GM21825 (cell line): ENCODE measurements around the gene RNF19B.

Source experiments
- ATAC-seq: cut with Tn5 transposase; IDR thresholded peaks from one replicate; pipeline ENCODE4 v1.9.1; 2021; ENCODE audit warnings: mild to moderate bottlenecking, moderate library complexity; ENCODE audit not compliant: unreplicated experiment

RNF19B gene

DNA sequence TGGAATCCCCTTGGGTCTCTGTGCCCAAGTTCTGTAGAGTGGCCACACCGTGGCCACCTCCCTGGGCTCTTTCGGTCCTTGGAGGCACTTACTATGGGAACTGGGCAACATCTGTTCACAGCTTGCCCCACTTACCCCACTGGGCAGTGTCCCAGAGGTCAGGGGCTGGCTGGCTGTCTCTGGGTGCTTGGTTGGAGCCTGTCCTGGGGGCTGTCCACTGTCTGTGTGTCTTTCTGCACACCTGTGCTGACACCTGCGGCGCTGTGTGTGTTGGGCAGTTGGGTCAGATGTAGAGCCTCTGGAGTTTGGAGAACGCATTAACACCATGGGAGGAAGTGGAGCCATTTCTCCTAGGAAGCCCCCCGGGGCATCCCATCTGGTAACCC, 62.1 kb downstream of the RNF19B start:
- no peak for ATAC-seq

DNA sequence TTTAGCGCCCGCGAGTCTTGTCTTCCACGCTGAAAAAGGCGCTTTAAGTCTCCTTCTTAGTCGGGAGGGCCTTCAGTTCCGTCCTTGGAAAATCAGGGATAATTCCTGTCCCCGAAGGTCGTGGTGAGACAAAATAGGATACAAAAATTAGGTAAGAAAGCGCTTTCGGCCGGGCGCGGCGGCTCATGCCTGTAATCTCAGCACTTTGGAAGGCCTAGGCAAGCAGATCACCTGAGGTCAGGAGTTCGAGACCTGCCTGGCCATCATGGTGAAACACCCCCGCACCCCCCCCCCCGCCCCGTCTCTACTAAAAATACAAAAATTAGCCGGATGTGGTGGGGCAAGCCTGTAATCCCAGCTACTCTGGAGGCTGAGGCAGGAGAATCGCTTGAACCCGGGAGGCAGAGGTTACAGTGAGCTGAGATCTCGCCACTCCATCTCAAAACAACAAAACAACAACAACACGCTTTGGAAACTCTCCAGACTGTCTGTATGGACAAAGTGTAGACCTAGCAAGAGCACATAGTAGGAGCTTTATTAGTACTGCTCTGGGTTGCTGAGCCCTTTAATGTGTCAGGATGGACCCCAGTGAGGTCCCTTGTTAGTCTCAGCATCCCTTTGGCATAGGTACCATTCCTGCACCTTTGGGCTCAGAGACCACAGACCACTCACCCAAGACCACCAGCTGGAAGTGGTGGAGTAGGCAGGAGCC, 62.6 kb downstream of the RNF19B start:
- no peak for ATAC-seq

DNA sequence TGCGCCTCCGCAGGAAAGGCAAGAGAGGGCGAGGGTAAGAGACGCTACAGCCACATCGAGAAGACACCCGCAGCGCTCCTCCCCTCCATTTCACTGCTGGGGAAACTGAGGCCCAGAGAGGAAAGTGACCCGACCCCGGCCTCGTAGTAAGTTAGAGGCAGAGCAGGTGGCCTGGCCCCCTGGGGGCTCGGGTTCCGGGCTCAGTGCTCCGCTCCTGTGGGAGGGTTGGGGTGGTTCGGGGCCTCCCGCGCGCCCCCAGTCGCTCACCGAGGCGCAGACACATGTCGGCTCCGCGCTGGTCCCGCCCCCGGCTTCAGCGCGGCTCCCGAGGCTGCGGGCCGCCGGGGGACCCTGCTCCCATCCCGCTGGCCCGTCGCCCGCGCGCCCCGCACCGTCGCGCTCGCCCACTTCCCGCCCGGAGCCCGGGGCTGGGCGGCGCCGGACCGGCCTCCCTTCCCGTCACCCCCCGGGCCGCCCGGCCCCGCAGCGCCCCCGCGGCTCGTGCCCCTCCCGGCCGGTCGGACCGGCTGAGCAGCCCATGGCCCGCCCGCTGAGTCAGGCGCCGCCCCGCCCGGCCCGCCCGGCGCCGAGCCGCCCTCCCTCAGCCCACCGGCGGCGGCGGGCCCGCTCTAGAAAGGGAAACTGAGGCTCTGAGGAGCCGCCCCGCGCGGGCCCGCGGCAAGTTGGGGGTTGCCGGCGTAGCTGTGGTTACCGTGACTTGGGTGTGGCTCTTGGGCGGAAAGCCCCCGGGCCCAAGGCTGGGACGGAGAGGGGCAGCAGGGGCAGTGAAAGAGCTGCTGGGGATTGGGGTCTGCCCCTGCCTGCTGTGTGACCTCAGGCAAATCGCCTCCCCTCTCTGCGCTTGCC, 63.4 kb downstream of the RNF19B start, which contains the start of gene TMEM54:
Gene TMEM54 (minus strand): TSS at position 434 of the 867 bp plus-strand sequence. CDS start 151 bp downstream, at position 283.
- ATAC-seq = no peak

DNA sequence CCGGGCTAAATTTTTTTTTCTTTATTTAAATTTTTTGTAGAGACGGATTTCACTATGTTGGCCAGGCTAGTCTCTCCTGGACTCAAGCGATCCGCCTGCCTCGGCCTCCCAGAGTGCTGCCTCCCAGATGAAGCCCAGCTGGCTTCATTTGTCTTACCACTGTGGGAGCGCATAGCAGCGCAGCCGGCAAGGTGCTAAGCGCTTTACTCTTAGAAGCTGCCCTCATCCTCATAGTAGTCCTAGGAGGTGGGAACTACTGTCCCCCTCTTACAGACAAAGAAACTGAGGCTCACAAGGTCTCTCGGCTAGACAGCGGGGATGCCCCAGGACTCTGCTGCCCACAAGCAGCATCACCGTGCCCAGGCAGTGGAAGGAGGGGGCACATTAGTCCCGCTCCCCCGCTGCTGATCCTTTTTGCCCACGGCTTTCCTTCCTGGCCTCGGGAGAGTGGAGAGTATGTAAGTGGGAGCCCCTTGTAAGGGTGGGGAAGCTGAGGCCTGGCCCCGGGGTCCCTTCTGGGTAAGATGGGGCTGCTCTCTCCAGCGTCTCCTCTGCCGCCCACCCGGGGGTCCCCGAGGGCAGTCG, 64.1 kb downstream of the RNF19B start:
- ATAC-seq = no peak

DNA sequence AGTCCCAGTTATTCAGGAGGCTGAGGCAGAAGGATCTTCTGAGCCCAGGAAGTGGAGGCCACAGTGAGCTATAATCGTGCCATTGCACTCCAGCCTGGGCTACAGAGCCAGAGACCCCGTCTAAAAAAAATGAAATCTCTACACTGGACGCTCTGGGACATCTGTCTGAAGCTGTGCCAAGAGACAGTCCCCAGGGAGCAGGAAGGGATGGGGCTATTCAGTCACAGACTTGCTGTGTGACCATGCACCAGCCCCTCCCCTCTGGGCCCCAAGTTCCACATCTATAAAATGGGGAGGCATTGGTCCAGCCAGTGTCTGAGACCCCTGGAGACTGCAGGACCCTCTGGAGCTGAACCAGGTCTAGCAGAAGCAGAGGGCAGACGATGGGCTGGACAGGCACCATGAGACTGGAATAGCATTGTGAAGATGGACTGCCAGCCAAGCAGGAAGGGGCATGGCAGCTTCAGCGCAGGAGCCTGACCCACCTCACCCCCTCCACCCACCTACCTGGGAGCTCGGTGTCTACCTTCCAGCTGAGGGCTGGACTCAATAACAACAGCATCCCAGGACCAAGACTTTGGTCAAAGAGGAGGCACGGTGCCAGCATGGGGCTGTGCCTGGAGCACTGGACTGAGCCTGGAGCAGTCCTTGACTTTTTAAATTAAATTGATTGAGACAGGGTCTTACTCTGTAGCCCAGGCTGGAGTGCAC, 64.9 kb downstream of the RNF19B start:
- ATAC-seq = no peak

DNA sequence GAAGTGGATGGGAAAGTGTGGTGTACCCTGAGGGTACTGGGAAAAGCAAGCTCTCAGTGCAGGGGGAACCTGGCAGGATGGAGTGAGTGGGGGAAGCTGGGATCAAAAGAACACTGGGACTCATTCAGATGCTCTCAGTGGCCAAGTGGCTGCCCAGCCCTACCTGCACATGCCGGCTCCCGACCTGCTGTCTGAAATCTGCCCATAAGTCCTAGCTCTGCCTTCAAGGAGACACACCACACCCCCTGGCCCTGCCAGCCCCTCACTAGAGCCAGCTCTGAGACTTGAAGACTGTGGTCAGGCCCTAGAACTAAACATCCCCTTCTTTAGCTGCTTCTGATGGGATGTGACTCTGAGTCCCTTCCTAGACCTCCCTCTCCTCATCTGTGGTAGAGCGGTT, 65.7 kb downstream of the RNF19B start:
- ATAC-seq = no peak

DNA sequence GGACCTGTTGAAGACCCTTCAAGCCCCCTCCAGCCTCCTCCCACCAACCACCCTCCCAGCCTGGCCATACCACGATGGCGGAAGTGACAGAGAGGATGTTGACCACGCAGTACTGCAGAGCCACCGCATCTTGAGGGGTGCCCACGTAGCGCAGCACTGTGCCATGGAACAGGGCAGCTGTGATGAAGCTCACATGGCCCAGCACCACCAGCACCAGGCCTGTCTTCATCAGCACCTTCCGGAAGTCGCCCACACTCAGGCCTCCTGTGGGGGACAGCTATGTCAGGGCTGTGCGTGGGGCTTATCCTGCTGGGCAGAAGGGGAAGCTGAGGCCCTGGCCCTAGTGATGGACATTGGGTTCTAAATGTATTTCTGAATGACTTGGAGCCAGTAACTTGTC, 66.6 kb downstream of the RNF19B start:
- ATAC-seq = no peak

DNA sequence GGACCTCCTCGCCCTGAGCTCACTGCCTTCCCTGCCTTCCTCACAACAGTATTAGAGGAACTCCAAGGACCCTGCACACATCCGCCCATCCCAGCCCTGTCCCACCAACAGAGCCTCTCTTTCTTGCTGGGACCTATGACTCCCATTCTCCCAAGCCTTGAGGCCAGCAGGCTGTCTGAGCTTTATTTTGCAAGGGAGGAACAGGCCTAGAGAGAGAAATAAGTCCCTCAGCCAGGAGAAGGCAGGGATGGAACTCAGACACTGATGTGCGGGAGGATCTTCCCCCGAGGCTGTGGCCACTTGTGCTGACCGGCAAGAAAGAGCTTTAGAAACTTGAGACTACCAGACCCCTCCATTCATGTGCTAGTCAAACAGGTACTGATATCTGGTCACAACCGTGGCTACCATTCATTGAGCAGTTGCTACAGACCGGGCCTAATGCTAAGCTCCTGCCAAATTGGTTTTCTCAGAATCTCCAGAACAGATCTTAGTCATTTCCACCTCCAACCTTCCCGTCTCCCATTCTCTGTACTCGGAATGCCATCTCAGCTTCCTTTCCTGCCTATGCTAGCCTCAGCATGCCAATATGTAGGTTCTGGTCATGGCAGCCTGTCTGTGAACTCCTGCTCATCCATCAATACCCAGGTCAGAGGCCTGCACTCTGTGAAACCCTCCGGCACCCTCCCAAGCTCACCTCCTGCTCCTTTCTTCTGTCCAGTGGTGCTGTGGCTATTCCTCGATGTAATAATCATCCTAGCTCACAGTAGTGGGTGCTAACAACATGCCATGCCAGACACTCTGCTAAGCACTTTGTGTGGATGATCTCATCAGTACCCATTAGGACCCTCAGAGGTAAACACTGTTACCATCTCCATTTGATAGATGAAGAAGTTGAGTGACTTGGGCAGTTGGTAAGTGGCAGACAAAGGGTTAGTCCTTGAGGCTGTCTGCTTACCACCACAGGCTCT, 67.2 kb downstream of the RNF19B start:
- no peak for ATAC-seq

DNA sequence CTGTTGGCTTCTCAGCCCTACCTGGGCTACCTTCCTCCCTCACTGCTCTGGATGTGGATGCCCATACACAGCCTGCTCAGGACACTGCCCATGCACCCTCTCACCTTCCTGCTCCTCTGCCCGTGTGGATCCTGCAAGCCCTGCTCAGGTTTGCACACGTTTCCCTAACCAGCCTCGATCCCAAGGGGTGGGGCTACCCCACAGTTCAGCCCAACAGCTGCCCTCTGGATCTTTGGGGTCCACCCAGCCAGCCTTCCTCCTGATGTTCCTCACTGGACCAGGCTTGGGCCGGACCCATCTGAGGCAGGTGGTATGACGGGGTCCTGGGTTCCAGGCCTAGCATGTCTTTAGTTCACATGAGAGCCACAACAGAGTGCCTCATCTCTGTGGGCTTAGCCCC, 68.2 kb downstream of the RNF19B start:
- ATAC-seq = no peak

DNA sequence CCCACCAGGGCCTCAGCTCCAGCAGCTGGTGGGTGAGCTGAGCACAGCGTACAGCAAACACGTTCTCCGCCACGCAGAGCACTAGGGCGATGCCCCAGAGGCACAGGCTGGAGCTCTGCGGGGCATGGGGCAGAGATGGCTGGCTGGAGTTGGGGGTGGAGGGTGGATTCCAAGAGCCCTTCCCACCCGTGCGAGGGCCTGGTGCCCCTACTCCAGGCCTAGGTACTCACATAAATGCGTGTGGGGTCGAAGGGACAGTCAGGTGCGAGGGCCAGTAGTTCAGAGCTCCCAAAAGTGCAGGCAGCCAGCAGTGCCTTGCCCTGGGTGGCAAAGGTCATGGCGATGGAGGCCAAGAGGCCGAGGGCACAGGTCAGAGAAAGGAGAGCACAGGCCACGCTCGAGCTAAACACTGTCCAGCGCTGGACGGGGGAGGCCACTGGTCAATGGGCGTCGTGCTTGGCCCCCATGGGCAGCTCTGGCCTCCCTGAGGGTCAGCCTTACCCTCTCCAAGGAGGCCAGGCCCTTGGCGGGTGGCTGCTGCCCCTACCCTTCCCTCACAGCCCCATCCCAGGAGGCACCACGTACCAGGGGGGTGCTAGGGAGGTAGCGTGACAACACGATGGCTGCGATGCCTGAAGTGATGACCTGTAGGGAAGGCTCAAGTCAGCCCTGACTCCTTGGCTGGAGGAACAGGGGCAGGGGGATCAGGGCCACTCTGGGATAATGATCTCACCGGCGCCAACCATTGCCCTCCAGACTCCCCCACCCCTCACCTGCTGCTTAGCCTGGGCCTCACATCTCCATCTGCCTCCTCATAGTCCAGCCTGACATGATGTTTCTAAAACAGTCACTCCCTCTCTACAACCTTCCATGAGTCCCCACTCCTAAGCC, 69.0 kb downstream of the RNF19B start:
- no peak for ATAC-seq

DNA sequence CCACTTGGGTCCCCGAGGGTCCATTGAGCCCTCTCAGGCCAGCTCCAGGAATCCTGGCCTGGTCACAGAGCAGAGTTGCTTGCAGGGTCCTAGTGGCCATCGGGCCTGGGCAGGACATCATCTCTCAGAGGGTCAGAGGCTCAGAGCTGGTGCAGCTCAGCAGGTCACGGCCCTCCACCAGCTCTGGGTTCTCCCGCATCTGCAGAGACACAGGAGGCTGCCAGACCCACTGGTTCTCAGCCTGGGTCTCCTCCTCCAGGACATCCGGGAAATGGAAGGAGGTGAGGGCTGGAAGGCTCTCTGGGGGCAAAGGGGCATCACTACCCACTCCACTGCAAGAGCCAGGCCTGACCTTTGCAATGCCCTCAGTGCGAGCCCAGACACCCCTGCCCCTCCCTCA, 69.9 kb downstream of the RNF19B start:
- ATAC-seq = no peak

DNA sequence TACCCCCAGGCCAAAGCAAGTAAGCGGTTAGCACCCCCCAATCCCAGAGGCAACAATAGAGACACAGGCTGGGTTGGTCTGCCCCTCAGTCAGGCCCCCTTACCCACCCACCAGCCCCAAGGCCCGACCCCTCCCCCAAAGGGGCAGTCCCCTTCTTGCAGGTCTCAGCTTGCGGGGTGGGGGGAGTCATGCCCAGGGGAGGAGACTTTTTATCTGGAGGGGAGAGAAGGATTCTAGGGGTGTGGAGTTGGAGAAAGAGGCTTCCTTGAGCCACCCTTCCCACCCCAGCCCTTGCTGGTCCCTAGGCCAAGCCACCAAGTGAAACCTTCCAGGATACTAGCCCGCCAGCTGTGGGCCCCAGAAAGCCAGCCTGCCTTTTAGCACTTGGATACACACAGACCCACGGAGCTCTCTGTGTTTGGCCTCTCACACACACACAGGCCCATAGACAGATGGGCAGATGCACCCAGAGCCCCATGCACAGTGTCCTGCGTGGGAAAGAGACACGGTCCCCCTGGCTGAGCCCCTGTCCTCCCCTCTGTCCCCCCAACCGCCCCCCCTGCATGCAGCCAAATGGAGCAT, 70.5 kb downstream of the RNF19B start:
- ATAC-seq = no peak

DNA sequence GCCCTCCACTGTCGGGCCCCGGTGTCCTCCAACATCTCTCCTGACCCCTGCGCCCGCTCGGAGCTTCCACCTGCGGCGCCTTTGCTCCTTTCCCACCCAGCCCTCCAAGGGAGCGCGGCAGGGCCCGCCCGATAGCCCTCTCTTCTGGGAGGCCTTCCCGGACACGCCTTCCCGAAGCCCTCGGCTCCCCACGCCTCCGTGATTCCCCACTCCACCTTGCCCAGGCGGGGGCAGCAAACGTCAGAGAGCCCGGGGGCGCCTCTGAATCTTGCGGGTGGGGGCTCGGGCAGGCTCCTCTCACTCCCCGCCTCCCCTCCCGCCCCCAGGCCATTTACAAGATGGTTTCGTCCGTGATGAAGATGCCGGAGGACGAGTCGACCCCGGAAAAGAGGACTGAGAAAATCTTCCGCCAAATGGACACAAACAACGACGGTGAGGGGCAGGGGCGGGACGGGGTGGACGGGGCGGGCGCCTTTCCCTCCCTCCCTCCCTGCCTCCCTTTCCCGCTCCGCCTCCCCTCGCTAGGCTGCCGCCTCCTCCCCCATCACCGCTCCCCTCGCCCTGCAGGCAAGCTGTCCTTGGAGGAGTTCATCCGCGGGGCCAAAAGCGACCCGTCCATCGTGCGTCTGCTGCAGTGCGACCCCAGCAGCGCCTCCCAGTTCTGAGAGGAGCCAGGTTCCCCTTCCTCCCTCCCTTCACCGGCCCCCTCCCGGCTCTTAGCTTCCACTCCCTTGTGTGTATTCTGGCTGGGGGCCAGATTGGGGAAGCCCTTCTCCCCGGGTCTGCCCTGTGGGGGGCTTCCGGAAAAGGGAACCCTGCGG, 71.2 kb downstream of the RNF19B start:
- ATAC-seq = no peak

DNA sequence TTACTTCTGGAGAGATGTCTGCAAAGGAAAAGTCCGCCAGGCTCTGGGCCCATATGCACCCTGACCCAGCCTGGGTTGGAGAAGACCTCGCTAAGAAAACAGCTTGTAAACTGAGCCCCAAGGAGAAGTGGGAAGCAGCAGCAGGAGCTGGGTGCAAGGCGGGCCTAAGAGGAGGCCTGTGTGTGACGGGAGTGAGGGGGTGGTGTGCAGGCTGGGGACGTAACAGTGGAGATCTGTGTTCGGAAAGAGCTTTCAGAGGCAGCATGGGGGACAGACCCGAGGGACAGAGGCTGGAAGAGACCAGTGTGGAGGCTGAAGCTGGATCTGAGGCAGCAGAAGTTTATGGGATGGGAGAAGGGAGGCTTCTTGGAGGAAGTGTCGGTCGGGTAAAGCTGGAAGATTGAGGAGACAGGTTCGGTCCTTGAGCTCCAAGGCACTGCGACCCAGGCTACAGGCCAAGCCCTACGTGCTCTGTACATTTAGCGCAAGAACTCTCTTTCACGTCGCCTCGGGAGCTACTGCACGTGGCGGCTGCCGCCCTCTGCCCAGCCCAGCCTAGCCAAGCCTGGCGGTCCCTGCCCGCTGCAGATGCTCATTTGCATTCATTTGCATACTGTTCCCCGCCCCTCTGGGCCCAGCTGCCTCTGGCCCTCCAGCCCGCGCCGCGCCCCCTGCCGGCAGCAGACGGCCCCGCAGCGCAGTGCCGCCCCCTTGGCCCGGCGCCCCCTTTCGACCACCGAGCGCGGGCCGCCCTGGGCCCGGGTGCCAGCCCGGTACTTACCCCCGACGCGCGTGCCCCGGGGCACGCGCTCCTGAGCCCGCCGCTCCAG, 72.0 kb downstream of the RNF19B start:
- ATAC-seq = no peak

DNA sequence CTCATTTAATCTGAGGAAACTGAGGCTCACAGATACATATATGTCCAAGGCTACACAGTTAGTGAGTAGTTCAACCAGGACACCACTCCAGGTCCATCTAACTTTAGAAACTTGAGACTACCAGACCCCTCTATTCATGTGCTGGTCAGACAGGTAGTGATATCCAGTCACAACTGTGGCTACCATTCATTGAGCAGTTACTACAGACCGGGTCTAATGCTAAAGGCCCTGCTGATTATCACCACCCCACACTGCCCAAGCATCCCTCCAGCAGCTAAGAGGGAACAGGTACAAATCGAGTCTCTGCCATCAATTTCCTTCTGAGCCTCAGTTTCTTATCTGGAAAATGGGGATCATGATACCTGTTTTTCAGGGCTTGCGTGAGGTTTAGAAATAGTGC, 73.0 kb downstream of the RNF19B start:
- ATAC-seq = no peak

DNA sequence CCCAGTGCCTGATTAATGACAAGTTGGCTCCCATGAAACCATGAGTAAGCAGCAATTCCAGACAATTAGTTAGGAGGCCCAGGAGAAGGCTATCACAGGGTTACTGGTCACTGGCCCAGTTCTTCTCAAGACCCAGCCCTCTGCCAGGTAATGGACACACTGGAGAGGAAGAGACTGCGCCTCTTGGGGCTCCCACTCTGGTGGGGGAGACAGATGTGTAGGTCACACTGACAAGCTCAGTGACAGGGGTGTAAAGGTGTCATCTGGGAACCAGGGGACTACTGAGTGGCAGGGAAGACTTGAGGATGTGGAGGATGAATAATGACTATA, 73.4 kb downstream of the RNF19B start:
- no peak for ATAC-seq
